Gastroesophageal sphincter (tissue), 4 donors: ENCODE data around the gene DPYD. TPM values are rescaled to one million over a fixed set of nuclear protein-coding genes. Genes with fewer than 3 reads are reported as not detected.

Source experiments
- ATAC-seq: fragments of 150-250 bp; one replicate; pipeline ENCODE4 v1.9.1; 2016; ENCODE audit warnings: mild to moderate bottlenecking, moderate library complexity
- H3K27ac ChIP-seq, 4 donors: fragments of 200-600 bp; sonication (generic) in 3 of 4; 1 replicate in 3 of 4; 2 replicates in 1 of 4; pipeline ENCODE4 v1.5.1; 2016 to 2019
- H3K27me3 ChIP-seq: fragments of 200-600 bp; sonication (generic); one replicate; pipeline ENCODE4 v1.5.1; 2019
- H3K36me3 ChIP-seq, 2 donors: fragments of 200-600 bp; sonication (generic); one replicate each; pipeline ENCODE4 v1.5.1; 2019; ENCODE audit warnings: control low read depth in 1 of 2
- H3K4me1 ChIP-seq, 3 donors: fragments of 200-600 bp; sonication (generic); 1 replicate in 2 of 3; 2 replicates in 1 of 3; pipeline ENCODE4 v1.5.1; 2016 to 2019; ENCODE audit warnings: control low read depth in 2 of 3
- H3K4me3 ChIP-seq, 2 donors: fragments of 200-600 bp; sonication (generic); one replicate each; pipeline ENCODE4 v1.5.1; 2019; ENCODE audit warnings: mild to moderate bottlenecking in 1 of 2, moderate library complexity in 1 of 2
- H3K9me3 ChIP-seq, 3 donors: fragments of 200-600 bp; sonication (generic); one replicate each; pipeline ENCODE4 v1.5.1; 2017 to 2019; ENCODE audit warnings: control low read depth in 2 of 3
- CTCF ChIP-seq, 4 experiments: fragments of 200-600 bp in 2 of 4; fragments of 450-650 bp in 2 of 4; sonication (generic) in 1 of 4; IDR thresholded peaks; one replicate each; pipeline ENCODE4 v1.5.1; 2017 to 2019; ENCODE audit warnings: antibody characterized with exemption in 4 of 4, mild to moderate bottlenecking in 2 of 4, moderate library complexity in 2 of 4
- EP300 ChIP-seq: sonication (generic); formaldehyde crosslinking; IDR thresholded peaks from one replicate; pipeline ENCODE4 v1.6.1; 2017; ENCODE audit warnings: antibody characterized with exemption, mild to moderate bottlenecking
- POLR2A ChIP-seq, 2 donors: fragments of 450-650 bp; IDR thresholded peaks; one replicate each; pipeline ENCODE4 v1.6.1; 2017; ENCODE audit warnings: antibody characterized with exemption in 2 of 2, mild to moderate bottlenecking in 2 of 2, moderate library complexity in 1 of 2
- POLR2AphosphoS5 ChIP-seq: sonication (generic); formaldehyde crosslinking; IDR thresholded peaks from one replicate; pipeline ENCODE4 v1.6.1; 2017; ENCODE audit warnings: antibody characterized with exemption
- WGBS, 2 donors: methylation state at CpG; one replicate each; pipeline ENCODE4 v1.1.5; 2018; ENCODE audit warnings: low coverage in 1 of 2; 5-methylcytosine and 5-hydroxymethylcytosine counted together
- total RNA-seq, 4 donors: library from RNA; depleted of rRNA; stranded (reverse); fragments of >200 nt; gene quantifications; one replicate each; pipeline ENCODE4 v1.1.0, GENCODE V29; 2016

Gene DPYD
- total RNA-seq, 4 donors from 2014 or later = 31.2 to 53.0 (median 43.2) TPM

- Histone ChIP-seq H3K27ac (no peak overlapping the region), H3K4me1 (no peaks in the 10 kb centered on the region), H3K4me3 (no peak overlapping the region), H3K27me3 (no peaks in the 10 kb centered on the region), H3K9me3 (no peaks in the 10 kb centered on the region), H3K36me3 (no peaks in the 10 kb centered on the region)
- TF ChIP-seq POLR2AphosphoS5 = no peak
- no peak for TF ChIP-seq POLR2A (IDR thresholded peaks at IDR 0.05)
- TF ChIP-seq CTCF (IDR thresholded peaks at IDR 0.05) = no peak
- TF ChIP-seq EP300 = no peak
- WGBS, 2 donors = 96 to 98% methylated on average over 3 of the region's 3 CpGs
- no peak for ATAC-seq
Observed at GRCh38 chr1:97201641-97202040, 719.2 kb downstream of the DPYD start.

- H3K27me3 ChIP-seq = no peaks in the 10 kb centered on the region
- WGBS, 2 donors = 88 to 100% methylated on average over 1 to 2 of the region's 2 CpGs
- no peak for TF ChIP-seq CTCF (IDR thresholded peaks at IDR 0.05)
- TF ChIP-seq POLR2AphosphoS5 = no peak
- TF ChIP-seq EP300 = no peak
- TF ChIP-seq POLR2A (IDR thresholded peaks at IDR 0.05) = no peak
Observed at GRCh38 chr1:97200595-97200994, 720.2 kb downstream of the DPYD start.

GRCh38 chr1:97196825-97197516 lies 723.9 kb downstream of the DPYD start:
- Histone ChIP-seq H3K36me3 (peaks cover 0 to 11% of the 10 kb centered on the region in 2 donors), H3K4me3 (no peak overlapping the region), H3K27me3 (no peaks in the 10 kb centered on the region), H3K27ac (no peak overlapping the region), H3K4me1 (no peaks in the 10 kb centered on the region), H3K9me3 (no peaks in the 10 kb centered on the region)
- WGBS, 2 donors = 88 to 100% methylated on average over 1 of the region's 1 CpG
- ATAC-seq = no peak
- TF ChIP-seq POLR2AphosphoS5 (no peak), EP300 (no peak), POLR2A (IDR thresholded peaks at IDR 0.05) (no peak), CTCF (IDR thresholded peaks at IDR 0.05) (no peak)

More at GRCh38 chr1:97200595-97200994, 720.2 kb downstream of the DPYD start:
- ATAC-seq = no peak
- Histone ChIP-seq H3K9me3 (no peaks in the 10 kb centered on the region), H3K27ac (no peak overlapping the region), H3K4me3 (no peak overlapping the region), H3K36me3 (no peaks in the 10 kb centered on the region), H3K4me1 (no peaks in the 10 kb centered on the region)

GRCh38 chr1:97192872-97193572 lies 727.8 kb downstream of the DPYD start:
- Histone ChIP-seq H3K9me3 (no peaks in the 10 kb centered on the region), H3K27ac (no peak overlapping the region), H3K4me3 (no peak overlapping the region), H3K4me1 (no peaks in the 10 kb centered on the region), H3K27me3 (no peaks in the 10 kb centered on the region), H3K36me3 (peaks cover 0 to 24% of the 10 kb centered on the region in 2 donors)
- 60 to 63% methylated on average over 3 to 4 of the region's 4 CpGs for WGBS, 2 donors
- TF ChIP-seq CTCF (IDR thresholded peaks at IDR 0.05) (no peak), EP300 (no peak), POLR2A (IDR thresholded peaks at IDR 0.05) (no peak), POLR2AphosphoS5 (no peak)
- ATAC-seq = no peak

GRCh38 chr1:97190326-97190725 lies 730.5 kb downstream of the DPYD start:
- H3K9me3 ChIP-seq = no peaks in the 10 kb centered on the region
- no peaks in the 10 kb centered on the region for H3K27me3 ChIP-seq
- H3K4me3 ChIP-seq = no peak overlapping the region
- TF ChIP-seq POLR2AphosphoS5 = no peak
- TF ChIP-seq POLR2A (IDR thresholded peaks at IDR 0.05) = no peak
- no peak for TF ChIP-seq CTCF (IDR thresholded peaks at IDR 0.05)
- no peak for TF ChIP-seq EP300
- peaks cover 0 to 24% of the 10 kb centered on the region in 2 donors for H3K36me3 ChIP-seq
- no peak for ATAC-seq
- no peak overlapping the region for H3K27ac ChIP-seq
- no peaks in the 10 kb centered on the region for H3K4me1 ChIP-seq
